Activated T-cell treated with anti-CD3 and anti-CD28 coated beads for 4 hours (primary cell): Measurements from ENCODE around the gene JARID2.
"Not testable (repeated sequence)": the region's sequence is repeated elsewhere in the genome, so short reads cannot be mapped to it uniquely, and the experiment has no call there.

Experiments used
- DNase-seq: peaks from one replicate; pipeline ENCODE4 v3.0.0-alpha.2; 2020

Gene JARID2

GRCh38 chr6:15290962-15291704 is 45.3 kb downstream of the JARID2 start:
- DNase-seq = no peak

- DNase-seq = no peak
Observed at GRCh38 chr6:15292721-15293302, 46.9 kb downstream of the JARID2 start.

GRCh38 chr6:15293674-15294073 is 47.8 kb downstream of the JARID2 start:
- DNase-seq = no peak

- no peak for DNase-seq
Observed at GRCh38 chr6:15294504-15294903, 48.6 kb downstream of the JARID2 start.

GRCh38 chr6:15296249-15296648 is 50.4 kb downstream of the JARID2 start:
- no peak for DNase-seq

GRCh38 chr6:15296735-15297134 is 50.9 kb downstream of the JARID2 start:
- DNase-seq = no peak

GRCh38 chr6:15297167-15297566 is 51.3 kb downstream of the JARID2 start:
- DNase-seq = not testable (repeated sequence)

- no peak for DNase-seq
Observed at GRCh38 chr6:15297895-15298590, 52.2 kb downstream of the JARID2 start.

GRCh38 chr6:15299430-15300131 is 53.7 kb downstream of the JARID2 start:
- DNase-seq = no peak

- no peak for DNase-seq
Observed at GRCh38 chr6:15301179-15302006, 55.5 kb downstream of the JARID2 start.

- no peak for DNase-seq
Observed at GRCh38 chr6:15303162-15303919, 57.5 kb downstream of the JARID2 start.

GRCh38 chr6:15303920-15304291 is 58.0 kb downstream of the JARID2 start:
- DNase-seq = no peak

GRCh38 chr6:15304337-15305042 is 58.6 kb downstream of the JARID2 start:
- DNase-seq = no peak

- DNase-seq = no peak
Observed at GRCh38 chr6:15305496-15305895, 59.6 kb downstream of the JARID2 start.

GRCh38 chr6:15305909-15306308 is 60.0 kb downstream of the JARID2 start:
- no peak for DNase-seq

GRCh38 chr6:15308435-15309213 is 62.8 kb downstream of the JARID2 start:
- DNase-seq = no peak

- no peak for DNase-seq
Observed at GRCh38 chr6:15309611-15310283, 63.9 kb downstream of the JARID2 start.

GRCh38 chr6:15310680-15311079 is 64.8 kb downstream of the JARID2 start:
- no peak for DNase-seq

GRCh38 chr6:15312500-15312899 is 66.6 kb downstream of the JARID2 start:
- DNase-seq = no peak

GRCh38 chr6:15313367-15313766 is 67.5 kb downstream of the JARID2 start:
- no peak for DNase-seq
